Endodermal cell (in vitro differentiated cells): ENCODE measurements around the gene HNRNPUL1. TPM values are rescaled to one million over a fixed set of nuclear protein-coding genes. Genes with fewer than 3 reads are reported as not detected.

Experiments
- DNase-seq: peaks from one replicate; pipeline ENCODE4 v3.0.0-alpha.2; 2017
- H3K27ac ChIP-seq: 2 replicates; pipeline ENCODE4 v1.5.1; 2013; ENCODE audit warnings: mild to moderate bottlenecking, low read depth, low read length, moderate library complexity
- H3K27me3 ChIP-seq: 2 replicates; pipeline ENCODE4 v1.6.1; 2013; ENCODE audit warnings: mild to moderate bottlenecking, low read length, moderate library complexity; ENCODE audit not compliant: insufficient read depth, control insufficient read depth, poor library complexity, severe bottlenecking
- H3K36me3 ChIP-seq: 2 replicates; pipeline ENCODE4 v1.7.0; 2013; ENCODE audit warnings: mild to moderate bottlenecking, low read length, moderate library complexity; ENCODE audit not compliant: control insufficient read depth, insufficient read depth
- H3K4me1 ChIP-seq: one replicate; pipeline ENCODE4 v1.7.0; 2013; ENCODE audit warnings: low read length; ENCODE audit not compliant: control insufficient read depth, insufficient read depth
- H3K4me3 ChIP-seq: 2 replicates; pipeline ENCODE4 v1.5.1; 2013; ENCODE audit warnings: mild to moderate bottlenecking, low read length, moderate library complexity
- H3K9ac ChIP-seq: 2 replicates; pipeline ENCODE4 v1.6.1; 2013; ENCODE audit warnings: mild to moderate bottlenecking, low read length, moderate library complexity; ENCODE audit not compliant: poor library complexity, severe bottlenecking; ENCODE audit errors: extremely low read depth
- H3K9me3 ChIP-seq: 2 replicates; pipeline ENCODE4 v1.6.1; 2013; ENCODE audit warnings: mild to moderate bottlenecking, low read length, moderate library complexity; ENCODE audit not compliant: control insufficient read depth
- H3K27ac Mint-ChIP-seq: 2 replicates; pipeline ENCODE4 v1.8.0; 2020; ENCODE audit warnings: mixed read lengths
- H3K27me3 Mint-ChIP-seq: 2 replicates; pipeline ENCODE4 v1.8.0; 2021; ENCODE audit warnings: mild to moderate bottlenecking, mixed read lengths; ENCODE audit not compliant: insufficient read depth
- H3K36me3 Mint-ChIP-seq: 2 replicates; pipeline ENCODE4 v1.8.0; 2020; ENCODE audit warnings: low read depth, mixed read lengths
- H3K4me1 Mint-ChIP-seq: 2 replicates; pipeline ENCODE4 v1.8.0; 2020; ENCODE audit warnings: mixed read lengths
- H3K4me3 Mint-ChIP-seq: 2 replicates; pipeline ENCODE4 v1.8.0; 2020; ENCODE audit warnings: mild to moderate bottlenecking, moderate library complexity, mixed read lengths
- H3K9me3 Mint-ChIP-seq: 2 replicates; pipeline ENCODE4 v1.8.0; 2020; ENCODE audit warnings: mild to moderate bottlenecking, mixed read lengths
- CTCF ChIP-seq: fragments of 200-600 bp; sonication (generic); conservative IDR thresholded peaks from 2 replicates; pipeline ENCODE4 v1.5.0; 2021; ENCODE audit warnings: antibody characterized with exemption, mild to moderate bottlenecking
- WGBS, 2 experiments: methylation state at CpG; one replicate each; pipeline versions ENCODE4 v1.1.5 to v1.1.7; 2013; ENCODE audit warnings: missing lambda C conversion rate in 2 of 2, mixed read lengths in 1 of 2; ENCODE audit not compliant: insufficient coverage in 1 of 2, insufficient read length in 1 of 2; 5-methylcytosine and 5-hydroxymethylcytosine counted together
- long read RNA-seq, 4 experiments: library from polyadenylated mRNA in 2 of 4; library from RNA in 1 of 4; library from capped mRNA in 1 of 4; stranded (forward) in 3 of 4; unstranded in 1 of 4; transcript quantifications; one replicate each; pipeline ENCODE4 v2.0.0, GENCODE V29; 2020 to 2021; ENCODE audit warnings: inconsistent platforms in 1 of 4
- polyA plus RNA-seq, 2 experiments: library from polyadenylated mRNA; stranded (reverse); fragments of 50-300 nt; gene quantifications; one replicate each; pipeline ENCODE4 v1.2.3, GENCODE V29; 2013
- total RNA-seq, 2 donors: library from RNA; stranded (reverse); fragmentation: NEBNext Ultra II Directional in 1 of 2; extraction: Animal tissue kit (Norgen Biotek cat#: 25700) in 1 of 2; gene quantifications; 2 replicates in 1 of 2; 3 replicates in 1 of 2; pipeline ENCODE4 v1.2.1, GENCODE V29; 2021

The HNRNPUL1 gene
- 100 to 1,000 TPM; 211 to 225 TPM for total RNA-seq
- polyA plus RNA-seq (2013, experiment 1 of 2): 216 TPM
- polyA plus RNA-seq (2013, experiment 2 of 2): 207 TPM
- long read RNA-seq, experiment 1, transcript HNRNPUL1-204 (15 exons, 3,555 nt): major isoform, 6 of 78 reads
- long read RNA-seq, experiment 1, transcript HNRNPUL1-208 (15 exons, 3,043 nt): major isoform, 6 of 78 reads
- long read RNA-seq, experiment 1, partial matches to known transcripts: 53 of 78 reads
- long read RNA-seq, experiment 1, other reads (novel, unspliced or antisense): 9 of 78 reads
- long read RNA-seq, experiment 2, transcript HNRNPUL1-208 (15 exons, 3,043 nt): minor isoform, 11 of 342 reads
- long read RNA-seq, experiment 2, transcript HNRNPUL1-204 (15 exons, 3,555 nt): major isoform, 102 of 342 reads
- long read RNA-seq, experiment 2, transcript HNRNPUL1-207 (15 exons, 2,794 nt): minor isoform, 64 of 342 reads
- long read RNA-seq, experiment 2, transcript HNRNPUL1-202 (15 exons, 3,426 nt): minor isoform, 27 of 342 reads
- long read RNA-seq, experiment 2, partial matches to known transcripts: 62 of 342 reads
- long read RNA-seq, experiment 2, other reads (novel, unspliced or antisense): 64 of 342 reads
- long read RNA-seq, experiment 3, transcript HNRNPUL1-204 (15 exons, 3,555 nt): minor isoform, 5 of 69 reads
- long read RNA-seq, experiment 3, transcript HNRNPUL1-202 (15 exons, 3,426 nt): minor isoform, 5 of 69 reads
- long read RNA-seq, experiment 3, transcript HNRNPUL1-207 (15 exons, 2,794 nt): major isoform, 26 of 69 reads
- long read RNA-seq, experiment 3, partial matches to known transcripts: 15 of 69 reads
- long read RNA-seq, experiment 3, other reads (novel, unspliced or antisense): 13 of 69 reads
- long read RNA-seq, experiment 4, partial matches to known transcripts: 8 of 10 reads
- long read RNA-seq, experiment 4, other reads (novel, unspliced or antisense): 1 of 10 reads

DNA sequence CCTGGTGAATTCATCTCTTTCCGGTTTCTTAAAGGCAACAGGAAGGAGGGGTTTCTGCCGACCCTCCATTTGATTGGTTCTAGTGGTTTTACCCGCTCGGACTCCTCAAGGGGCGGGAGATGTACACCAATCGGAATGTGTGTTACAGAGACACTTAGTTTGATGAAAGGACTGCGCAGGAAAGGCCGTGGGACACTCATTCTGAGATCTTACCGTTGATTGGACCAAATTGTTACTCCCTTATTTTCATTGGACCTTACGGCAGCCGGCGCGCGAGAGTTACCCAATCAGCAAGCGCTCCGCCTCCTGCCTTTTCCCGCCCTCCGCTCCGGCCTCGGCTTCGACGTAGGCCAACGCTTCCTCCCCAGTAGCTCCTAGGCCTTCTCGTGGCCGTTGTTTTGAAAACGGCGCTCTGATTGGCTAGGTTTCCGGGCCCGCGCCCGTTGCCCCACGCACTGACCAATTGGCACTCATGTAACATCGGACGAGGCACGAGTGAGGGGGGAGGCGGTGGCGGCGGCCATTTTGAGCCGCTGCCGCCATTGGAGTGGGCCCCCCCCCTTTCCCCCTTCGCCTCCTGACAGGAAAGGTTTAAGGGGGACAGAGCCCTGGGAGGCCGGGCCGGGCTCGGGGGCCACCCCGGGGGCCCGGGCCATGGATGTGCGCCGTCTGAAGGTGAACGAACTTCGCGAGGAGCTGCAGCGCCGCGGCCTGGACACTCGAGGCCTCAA, at the start of gene HNRNPUL1:
HNRNPUL1 (plus strand) TSS at position 523 of the 731 bp plus-strand sequence; CDS start at position 655, 132 bp downstream.
- 0% methylated on average over 16 to 55 of the region's 55 CpGs for WGBS, 2 experiments
- no peaks in the 10 kb centered on the region for H3K9me3 ChIP-seq
- Mint-ChIP-seq H3K9me3 (no peaks in the 10 kb centered on the region), H3K4me1 (peaks cover 27% of the 10 kb centered on the region), H3K27me3 (peaks cover 2% of the 10 kb centered on the region), H3K36me3 (peaks cover 24% of the 10 kb centered on the region), H3K27ac (peak within 1 kb of the TSS; percentile 99), H3K4me3 (peak within 1 kb of the TSS; percentile 96)
- peaks cover 6% of the 10 kb centered on the region for H3K4me1 ChIP-seq
- peak within 1 kb of the TSS; percentile 98 for H3K9ac ChIP-seq
- peak within 1 kb of the TSS; percentile 96 for H3K27ac ChIP-seq
- peaks cover 24% of the 10 kb centered on the region for H3K36me3 ChIP-seq
- no peaks in the 10 kb centered on the region for H3K27me3 ChIP-seq
- DNase-seq: peak; percentile 99
- peak; percentile 58 for TF ChIP-seq CTCF
- peak within 1 kb of the TSS; percentile 94 for H3K4me3 ChIP-seq

GRCh38 chr19:41217741-41218140, 46.4 kb upstream of the HNRNPUL1 start:
- no peak overlapping the region for H3K9ac ChIP-seq
- H3K27me3 ChIP-seq: no peaks in the 10 kb centered on the region
- no peaks in the 10 kb centered on the region for H3K9me3 ChIP-seq
- Mint-ChIP-seq H3K27me3 (peaks cover 22% of the 10 kb centered on the region), H3K27ac (no peak overlapping the region), H3K9me3 (no peaks in the 10 kb centered on the region), H3K4me1 (peaks cover 10% of the 10 kb centered on the region), H3K4me3 (peak overlapping the region; percentile 72), H3K36me3 (peaks cover 7% of the 10 kb centered on the region)
- peak; percentile 49 for DNase-seq
- H3K4me1 ChIP-seq: no peaks in the 10 kb centered on the region
- H3K36me3 ChIP-seq: no peaks in the 10 kb centered on the region
- WGBS, 2 experiments: 84 to 87% methylated on average over 6 to 7 of the region's 7 CpGs
- no peak overlapping the region for H3K27ac ChIP-seq
- TF ChIP-seq CTCF: no peak
- no peak overlapping the region for H3K4me3 ChIP-seq

DNA sequence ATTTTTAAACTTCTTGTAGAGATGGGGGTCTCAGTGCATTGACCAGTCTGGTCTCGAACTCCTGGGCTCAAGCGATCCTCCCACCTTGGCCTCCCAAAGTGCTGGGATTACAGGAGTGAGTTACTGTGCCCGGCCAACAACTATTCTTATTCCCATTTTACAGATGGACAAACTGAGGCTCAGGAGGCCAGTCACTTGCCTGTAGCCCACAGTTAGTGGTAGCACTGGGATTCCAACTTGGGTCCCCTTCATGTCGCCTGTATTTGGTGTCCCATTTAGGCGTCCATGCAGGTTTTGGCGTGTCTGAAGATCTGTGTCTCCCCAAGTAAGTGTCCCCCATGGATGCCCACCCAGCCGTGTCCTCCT, 45.9 kb upstream of the HNRNPUL1 start:
- Mint-ChIP-seq H3K36me3 (peaks cover 7% of the 10 kb centered on the region), H3K4me3 (peak overlapping the region; percentile 72), H3K4me1 (peaks cover 11% of the 10 kb centered on the region), H3K27me3 (peaks cover 22% of the 10 kb centered on the region), H3K9me3 (no peaks in the 10 kb centered on the region), H3K27ac (peak overlapping the region; percentile 92)
- WGBS, 2 experiments: 83 to 84% methylated on average over 7 of the region's 7 CpGs
- TF ChIP-seq CTCF: no peak
- H3K4me1 ChIP-seq: no peaks in the 10 kb centered on the region
- H3K27me3 ChIP-seq: no peaks in the 10 kb centered on the region
- H3K4me3 ChIP-seq: peak overlapping the region; percentile 80
- H3K36me3 ChIP-seq: no peaks in the 10 kb centered on the region
- DNase-seq: no peak
- peak overlapping the region; percentile 29 for H3K27ac ChIP-seq
- no peak overlapping the region for H3K9ac ChIP-seq
- H3K9me3 ChIP-seq: no peaks in the 10 kb centered on the region
